ENCODE results near the gene BMP7. TPM values are rescaled to one million over a fixed set of nuclear protein-coding genes. Genes with fewer than 3 reads are reported as not detected.

BMP7 gene
- total and polyA plus RNA-seq, 2 of the 8 experiments (the other 6 are each of a cell fraction or from before 2014, with no cell fraction given), result 9.2 to 14.7 TPM

DNA sequence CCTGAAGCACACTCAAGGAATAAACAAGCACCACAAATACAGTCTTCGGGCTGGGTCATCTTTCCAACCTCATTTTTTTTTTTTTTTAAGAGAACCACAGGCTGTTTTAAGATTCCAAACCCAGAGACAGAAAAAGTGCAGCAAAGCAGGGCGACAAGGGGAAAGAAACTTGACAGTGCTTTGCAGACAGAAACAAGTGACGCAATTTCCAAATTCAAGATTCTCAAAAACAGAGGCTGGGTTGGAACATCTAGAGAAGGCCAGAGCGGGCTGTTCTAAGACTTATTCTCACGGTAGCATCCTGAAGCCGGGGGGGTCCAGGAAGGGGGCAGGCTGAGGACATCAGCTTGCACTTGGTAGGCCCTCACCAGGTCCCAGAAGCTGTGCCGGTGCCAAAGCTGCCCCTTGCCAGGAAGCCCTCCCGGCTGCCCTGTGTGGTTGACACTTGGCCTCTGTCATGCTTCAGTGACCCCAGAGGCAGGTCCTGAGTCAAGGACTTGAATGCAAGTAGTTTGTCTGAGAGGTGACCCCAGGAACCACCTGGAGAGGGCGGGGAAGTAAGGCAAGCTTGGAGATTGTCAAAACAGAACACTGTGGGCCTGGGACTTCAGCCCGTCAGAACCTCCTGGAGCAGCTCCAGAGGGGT lies 50.5 kb downstream of the BMP7 start (continued):
- TF ChIP-seq SRF (IDR thresholded peaks at IDR 0.05; ENCODE audit: low read depth, low read length) (no peak), POLR2A (IDR thresholded peaks at IDR 0.05; ENCODE audit: control extremely low read depth in 1 of 2, low read depth in 2 of 2, low read length in 2 of 2) (no peak), SIN3A (conservative IDR thresholded peaks at IDR 0.05 in 1 of 2, IDR thresholded peaks at IDR 0.05 in 1 of 2; ENCODE audit: low read depth in 1 of 2, low read length in 2 of 2) (no peak), HDAC6 (IDR thresholded peaks at IDR 0.05; ENCODE audit: low read depth, low read length) (no peak)
- TF ChIP-seq, protein P1, sequence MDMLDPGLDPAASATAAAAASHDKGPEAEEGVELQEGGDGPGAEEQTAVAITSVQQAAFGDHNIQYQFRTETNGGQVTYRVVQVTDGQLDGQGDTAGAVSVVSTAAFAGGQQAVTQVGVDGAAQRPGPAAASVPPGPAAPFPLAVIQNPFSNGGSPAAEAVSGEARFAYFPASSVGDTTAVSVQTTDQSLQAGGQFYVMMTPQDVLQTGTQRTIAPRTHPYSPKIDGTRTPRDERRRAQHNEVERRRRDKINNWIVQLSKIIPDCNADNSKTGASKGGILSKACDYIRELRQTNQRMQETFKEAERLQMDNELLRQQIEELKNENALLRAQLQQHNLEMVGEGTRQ (IDR thresholded peaks at IDR 0.05; ENCODE audit: low read length), result no peak

All from H1 (cell line).